ENCODE data around the gene VENTX.

DNA sequence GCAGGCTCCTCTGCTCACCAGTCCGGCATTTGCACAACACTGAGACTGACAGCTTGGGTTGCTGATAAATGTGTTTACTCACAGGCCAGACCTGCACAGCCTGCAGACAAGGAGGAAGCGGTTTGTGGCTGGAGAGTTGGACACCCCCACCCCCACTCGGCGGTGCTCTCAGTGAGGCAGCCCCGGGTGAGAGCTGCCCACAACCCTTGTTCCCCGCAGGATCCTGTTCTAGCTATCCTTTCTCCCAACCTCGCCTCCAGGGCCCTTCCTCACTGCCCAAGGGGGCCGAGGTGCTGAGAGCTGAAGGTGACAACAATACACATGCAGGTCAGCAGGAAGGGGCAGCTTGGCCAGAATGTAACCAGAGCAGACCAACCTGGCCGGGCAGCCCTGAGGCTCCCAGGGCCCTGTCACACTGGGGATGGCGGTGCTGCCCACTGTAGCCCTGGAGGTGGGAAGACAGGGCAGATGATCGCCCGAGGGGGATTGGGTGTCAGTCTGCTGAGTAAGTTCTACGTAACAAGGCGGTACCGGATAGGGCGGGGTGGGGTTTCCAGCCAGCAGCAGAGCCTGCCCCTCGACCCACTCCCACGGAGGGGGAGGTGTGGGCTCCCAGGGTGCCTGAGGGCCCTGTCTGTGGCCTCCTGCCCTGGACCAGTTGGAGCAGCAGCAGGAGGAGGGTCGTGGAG lies 41.1 kb downstream of the VENTX start:
- TF ChIP-seq, protein P1, sequence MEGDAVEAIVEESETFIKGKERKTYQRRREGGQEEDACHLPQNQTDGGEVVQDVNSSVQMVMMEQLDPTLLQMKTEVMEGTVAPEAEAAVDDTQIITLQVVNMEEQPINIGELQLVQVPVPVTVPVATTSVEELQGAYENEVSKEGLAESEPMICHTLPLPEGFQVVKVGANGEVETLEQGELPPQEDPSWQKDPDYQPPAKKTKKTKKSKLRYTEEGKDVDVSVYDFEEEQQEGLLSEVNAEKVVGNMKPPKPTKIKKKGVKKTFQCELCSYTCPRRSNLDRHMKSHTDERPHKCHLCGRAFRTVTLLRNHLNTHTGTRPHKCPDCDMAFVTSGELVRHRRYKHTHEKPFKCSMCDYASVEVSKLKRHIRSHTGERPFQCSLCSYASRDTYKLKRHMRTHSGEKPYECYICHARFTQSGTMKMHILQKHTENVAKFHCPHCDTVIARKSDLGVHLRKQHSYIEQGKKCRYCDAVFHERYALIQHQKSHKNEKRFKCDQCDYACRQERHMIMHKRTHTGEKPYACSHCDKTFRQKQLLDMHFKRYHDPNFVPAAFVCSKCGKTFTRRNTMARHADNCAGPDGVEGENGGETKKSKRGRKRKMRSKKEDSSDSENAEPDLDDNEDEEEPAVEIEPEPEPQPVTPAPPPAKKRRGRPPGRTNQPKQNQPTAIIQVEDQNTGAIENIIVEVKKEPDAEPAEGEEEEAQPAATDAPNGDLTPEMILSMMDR (IDR thresholded peaks at IDR 0.05), result no peak
- TF ChIP-seq POLR2AphosphoS5 (IDR thresholded peaks at IDR 0.05) (peak in 2 of 3 donors; percentile 57 to 58), POLR2A (IDR thresholded peaks at IDR 0.05) (no peak)
